HT1080 (cell line): ENCODE data around the gene QRFP. TPM values are rescaled to one million over a fixed set of nuclear protein-coding genes. Genes with fewer than 3 reads are reported as not detected.

Experiments
- DNase-seq: peaks from one replicate; pipeline ENCODE4 v3.0.0-alpha.2; 2015; ENCODE audit warnings: low read depth
- polyA plus RNA-seq, 2 experiments: library from polyadenylated mRNA; depleted of rRNA; stranded (reverse); fragments of >200 nt; gene quantifications; 2 replicates each; pipeline ENCODE4 v1.2.3, GENCODE V29; 2015
- total RNA-seq: library from RNA; depleted of rRNA; stranded (reverse); fragments of >200 nt; shearing (Covaris generic); gene quantifications from 2 replicates; pipeline ENCODE4 v1.2.3, GENCODE V29; 2014; rRNA removed

QRFP gene
- not detected in 2 replicates for total RNA-seq
- polyA plus RNA-seq (2015; cell fraction: cytosol; rRNA removed): not detected in 2 replicates
- polyA plus RNA-seq (2015; cell fraction: nucleus; rRNA removed): not detected in 2 replicates

- no peak for DNase-seq
Observed at GRCh38 chr9:130896233-130897014, at the start of gene QRFP. QRFP (minus strand) TSS chr9:130896812; CDS start chr9:130893838, 2,974 bp downstream.

GRCh38 chr9:130945173-130945572, 48.6 kb upstream of the QRFP start:
- no peak for DNase-seq

GRCh38 chr9:130944510-130945058, 48.0 kb upstream of the QRFP start:
- DNase-seq: no peak

GRCh38 chr9:130943777-130944176, 47.2 kb upstream of the QRFP start:
- DNase-seq: no peak

- DNase-seq: no peak
Observed at GRCh38 chr9:130943221-130943620, 46.6 kb upstream of the QRFP start.

- no peak for DNase-seq
Observed at GRCh38 chr9:130942679-130943078, 46.1 kb upstream of the QRFP start.

- DNase-seq: no peak
Observed at GRCh38 chr9:130942084-130942483, 45.5 kb upstream of the QRFP start.

- DNase-seq: peak; percentile 49
Observed at GRCh38 chr9:130940693-130941576, 44.3 kb upstream of the QRFP start.

GRCh38 chr9:130940027-130940549, 43.5 kb upstream of the QRFP start:
- no peak for DNase-seq

GRCh38 chr9:130939405-130940026, 42.9 kb upstream of the QRFP start:
- no peak for DNase-seq

- DNase-seq: peak; percentile 56
Observed at GRCh38 chr9:130938652-130939404, 42.2 kb upstream of the QRFP start, which contains the start of gene FIBCD1. FIBCD1 (minus strand) TSS chr9:130939247; CDS start chr9:130938607, 640 bp downstream.

- DNase-seq: no peak
Observed at GRCh38 chr9:130938184-130938651, 41.6 kb upstream of the QRFP start.

GRCh38 chr9:130937146-130938076, 40.8 kb upstream of the QRFP start:
- no peak for DNase-seq

- no peak for DNase-seq
Observed at GRCh38 chr9:130936285-130937117, 39.9 kb upstream of the QRFP start.

GRCh38 chr9:130935648-130936271, 39.1 kb upstream of the QRFP start:
- DNase-seq: no peak

- DNase-seq: no peak
Observed at GRCh38 chr9:130934702-130935647, 38.4 kb upstream of the QRFP start.
